Measurements from ENCODE around the gene MS4A3. TPM values are rescaled to one million over a fixed set of nuclear protein-coding genes. Genes with fewer than 3 reads are reported as not detected.
"Not testable (repeated sequence)": the region's sequence is repeated elsewhere in the genome, so short reads cannot be mapped to it uniquely, and the experiment has no call there.

Gene MS4A3
- total RNA-seq, 2 donors from 2014 or later = 0.50 TPM; not detected in 1

DNA sequence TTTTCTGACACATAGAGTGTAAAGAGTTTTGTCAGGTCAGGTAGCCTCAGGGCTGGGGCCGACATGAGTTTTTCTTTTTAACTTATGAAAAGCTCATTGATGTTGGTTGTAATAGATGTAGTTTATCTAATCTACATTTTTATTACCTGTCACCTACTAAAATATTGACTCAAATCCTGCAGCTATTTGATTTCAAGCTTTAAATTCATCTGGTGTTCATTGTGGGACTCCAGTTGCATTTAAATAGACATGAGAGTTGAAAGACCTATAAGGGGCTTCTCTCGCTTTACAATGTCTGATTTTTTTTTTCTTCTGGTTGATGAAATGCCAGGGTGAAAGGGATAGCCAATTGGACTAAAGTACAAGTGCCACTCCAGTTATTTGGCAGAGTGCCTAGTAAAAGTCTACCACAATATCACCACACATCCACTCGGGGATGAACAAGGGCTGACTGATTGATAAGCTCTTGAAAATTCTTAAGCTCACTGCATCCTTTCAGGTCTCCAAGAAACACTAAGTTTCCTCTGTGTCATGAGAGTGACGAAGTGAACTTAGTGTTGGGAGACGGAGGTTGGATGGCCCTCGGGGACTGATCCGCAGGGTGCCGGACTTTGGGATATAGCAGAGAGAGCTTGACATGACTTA is 48.1 kb downstream of the MS4A3 start:
- DNase-seq (ENCODE audit: low spot score); H3K36me3 Mint-ChIP-seq; H3K27ac Mint-ChIP-seq; ATAC-seq; H3K9me3 Mint-ChIP-seq; H3K4me3 Mint-ChIP-seq; H3K4me1 Mint-ChIP-seq (ENCODE audit: low read depth in 2 of 2): not testable (repeated sequence)
- peaks cover 8 to 10% of the 10 kb centered on the region in 2 donors for H3K27me3 Mint-ChIP-seq

DNA sequence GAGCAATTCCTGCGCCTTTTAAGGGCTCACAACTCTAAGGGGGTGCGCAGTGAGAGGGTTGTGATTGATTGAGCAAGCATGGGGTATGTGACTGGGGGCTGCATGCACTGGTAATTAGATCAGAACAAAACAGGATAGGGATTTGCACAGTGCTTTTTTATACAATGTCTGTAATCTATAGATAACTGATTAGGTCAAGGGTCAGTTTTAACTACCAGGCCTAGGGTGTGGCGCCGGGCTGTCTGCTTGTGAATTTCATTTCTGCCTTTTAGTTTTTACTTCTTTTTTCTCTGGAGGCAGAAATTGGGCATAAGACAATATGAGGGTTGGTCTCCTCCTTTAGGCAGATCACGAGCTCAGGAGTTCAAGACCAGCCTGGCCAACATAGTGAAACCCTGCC is 52.2 kb downstream of the MS4A3 start:
- H3K4me1 Mint-ChIP-seq (ENCODE audit: low read depth in 2 of 2); H3K9me3 Mint-ChIP-seq; H3K4me3 Mint-ChIP-seq; H3K36me3 Mint-ChIP-seq; ATAC-seq; DNase-seq (ENCODE audit: low spot score); H3K27ac Mint-ChIP-seq: not testable (repeated sequence)
- peaks cover 5 to 23% of the 10 kb centered on the region in 2 donors for H3K27me3 Mint-ChIP-seq

DNA sequence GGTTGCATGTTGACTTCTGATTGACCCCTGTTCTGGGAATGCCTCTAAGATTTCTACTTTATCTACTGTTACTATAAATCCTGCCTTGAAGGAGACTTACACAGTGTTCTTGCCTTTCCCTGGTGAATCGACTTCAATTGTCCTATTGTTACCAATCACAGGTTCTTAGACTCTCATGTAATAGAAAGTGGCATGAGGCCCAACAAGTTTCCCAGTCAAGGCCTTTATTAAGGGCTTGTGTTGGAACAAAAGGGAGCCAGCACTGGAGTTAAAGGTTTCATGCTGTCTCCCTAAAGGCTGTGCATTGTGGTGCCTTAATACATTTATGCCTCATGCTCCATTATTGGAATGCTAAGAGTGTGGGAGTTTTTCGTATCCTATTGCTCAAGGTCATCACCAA is 55.3 kb downstream of the MS4A3 start:
- no peak overlapping the region for H3K4me3 Mint-ChIP-seq

DNA sequence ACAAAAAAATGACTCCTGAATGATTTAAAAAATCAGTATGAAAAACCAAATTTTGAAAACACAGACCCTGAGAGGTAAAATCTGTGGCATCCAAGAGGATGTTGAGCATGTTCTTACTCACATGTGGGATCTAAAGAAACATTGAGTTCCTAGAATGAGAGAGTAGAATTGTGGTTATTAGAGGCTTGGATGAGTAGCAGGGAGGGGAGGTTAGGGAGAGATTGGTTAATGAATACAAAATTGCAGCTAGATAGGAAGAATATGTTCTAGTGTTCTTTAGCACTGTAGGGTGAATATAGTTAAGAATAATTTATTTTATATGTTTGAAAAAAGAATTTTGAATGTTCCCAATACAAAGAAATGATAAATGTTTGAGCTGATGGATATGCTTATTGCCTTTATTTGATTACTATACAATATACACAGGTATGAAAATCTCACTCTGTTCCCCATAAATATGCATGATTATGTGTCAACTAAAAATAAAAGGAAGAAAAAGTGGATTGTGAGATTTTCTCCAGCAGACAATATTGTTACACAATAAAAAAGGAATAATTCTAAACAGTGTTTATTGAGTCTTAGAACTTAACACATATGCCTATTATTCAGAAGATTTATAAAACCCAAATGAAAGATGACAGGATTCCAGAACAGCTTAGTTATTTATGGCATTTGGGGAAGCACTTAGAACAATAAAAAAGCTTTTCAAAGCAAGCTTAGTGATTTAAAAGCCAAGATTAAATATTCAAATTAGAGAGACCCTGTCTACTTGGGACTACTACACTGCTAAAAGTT is 60.7 kb downstream of the MS4A3 start:
- Mint-ChIP-seq H3K9me3 (no peaks in the 10 kb centered on the region), H3K27ac (no peak overlapping the region), H3K36me3 (no peaks in the 10 kb centered on the region), H3K4me3 (no peak overlapping the region), H3K27me3 (peaks cover 7 to 40% of the 10 kb centered on the region in 2 donors), H3K4me1 (ENCODE audit: low read depth in 2 of 2) (no peaks in the 10 kb centered on the region)
- no peak for ATAC-seq
- no peak for DNase-seq (ENCODE audit: low spot score)

More for the DNA sequence above, 55.3 kb downstream of the MS4A3 start:
- no peak for ATAC-seq
- Mint-ChIP-seq H3K4me1 (ENCODE audit: low read depth in 2 of 2) (no peaks in the 10 kb centered on the region), H3K36me3 (no peaks in the 10 kb centered on the region), H3K9me3 (no peaks in the 10 kb centered on the region), H3K27ac (no peak overlapping the region), H3K27me3 (peaks cover 2 to 32% of the 10 kb centered on the region in 2 donors)
- DNase-seq (ENCODE audit: low spot score) = no peak

DNA sequence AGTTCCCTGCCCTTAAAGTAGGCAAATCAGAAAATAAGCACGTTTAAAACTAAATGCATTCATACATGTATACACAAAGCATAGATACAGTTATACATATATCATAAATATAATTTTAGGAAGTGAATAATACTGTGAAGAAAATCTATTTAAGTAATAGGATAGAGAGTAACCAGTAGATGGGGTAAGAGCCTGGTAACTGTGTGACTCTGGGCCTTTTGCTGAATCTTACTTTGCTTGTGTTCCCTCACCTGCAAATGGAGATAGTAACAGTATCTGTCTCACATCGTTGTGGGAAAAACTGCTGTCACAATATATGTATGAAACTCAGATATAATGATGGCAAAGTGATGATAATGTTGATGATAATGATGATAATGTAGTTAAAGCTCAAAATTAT is 61.9 kb downstream of the MS4A3 start:
- H3K36me3 Mint-ChIP-seq = no peaks in the 10 kb centered on the region
- H3K9me3 Mint-ChIP-seq = no peaks in the 10 kb centered on the region
- DNase-seq (ENCODE audit: low spot score) (no peak), ATAC-seq (no peak)
- peaks cover 13 to 37% of the 10 kb centered on the region in 2 donors for H3K27me3 Mint-ChIP-seq
- H3K4me1 Mint-ChIP-seq (ENCODE audit: low read depth in 2 of 2) = no peaks in the 10 kb centered on the region
- H3K4me3 Mint-ChIP-seq = no peak overlapping the region
- peak overlapping the region in 1 of 2 donors; percentile 16 for H3K27ac Mint-ChIP-seq

DNA sequence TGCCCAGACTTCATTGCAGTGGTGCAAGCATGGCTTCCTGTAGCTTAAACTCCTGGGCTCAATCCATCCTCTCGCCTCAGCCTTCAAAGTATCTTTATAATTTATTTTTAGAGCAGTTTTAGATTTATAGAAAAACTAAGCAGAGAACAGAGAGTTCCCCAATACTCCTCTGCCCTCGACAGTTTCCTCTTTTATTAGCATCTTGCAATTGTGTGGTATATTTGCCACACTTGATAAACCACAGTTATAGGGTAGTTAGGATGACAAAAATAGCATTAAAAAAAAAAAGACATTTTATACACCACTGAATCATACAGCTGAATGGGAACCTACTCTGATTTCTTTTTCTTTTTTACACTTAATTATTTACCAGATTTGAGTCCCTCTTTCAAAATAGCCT is 63.2 kb downstream of the MS4A3 start:
- H3K4me1 Mint-ChIP-seq (ENCODE audit: low read depth in 2 of 2) = no peaks in the 10 kb centered on the region
- H3K36me3 Mint-ChIP-seq = no peaks in the 10 kb centered on the region
- H3K4me3 Mint-ChIP-seq = no peak overlapping the region
- H3K27ac Mint-ChIP-seq = no peak overlapping the region
- no peak for ATAC-seq
- no peak for DNase-seq (ENCODE audit: low spot score)
- no peaks in the 10 kb centered on the region for H3K9me3 Mint-ChIP-seq
- H3K27me3 Mint-ChIP-seq = peaks cover 13 to 37% of the 10 kb centered on the region in 2 donors

Other genes starting within 250 kb of the MS4A3 start
- gene MRPL16, start 245.9 kb upstream of the MS4A3 start, total RNA-seq = 10 to 100 TPM; 58.7 to 75.5 TPM
- gene CBLIF, start 211.2 kb upstream of the MS4A3 start, total RNA-seq = not detected
- not detected for gene TCN1, start 190.2 kb upstream of the MS4A3 start, total RNA-seq
- gene OOSP3, start 177.9 kb upstream of the MS4A3 start, total RNA-seq = not detected
- gene OOSP1, start 118.2 kb upstream of the MS4A3 start, total RNA-seq = not detected
- not detected for gene OOSP4A, start 92.6 kb upstream of the MS4A3 start, total RNA-seq
- gene OOSP4B, start 39.5 kb upstream of the MS4A3 start, total RNA-seq = not detected
- not detected for gene OOSP2, start 16.3 kb upstream of the MS4A3 start, total RNA-seq
- gene MS4A2, start 32.0 kb downstream of the MS4A3 start, total RNA-seq = 1 to 10 TPM in 1 of 2 donors, not detected in 1; 1.6 TPM
- gene MS4A6A, start 126.4 kb downstream of the MS4A3 start, total RNA-seq = not detected
- gene MS4A4E, start 186.5 kb downstream of the MS4A3 start, total RNA-seq = 1 to 10 TPM in 1 of 2 donors, not detected in 1; 2.6 TPM
- not detected for gene MS4A4A, start 224.0 kb downstream of the MS4A3 start, total RNA-seq